GM19240 (cell line): ENCODE results near the gene MTG2.

ENCODE experiments used
- DNase-seq: peaks from one replicate; pipeline ENCODE4 v3.0.0; 2011; ENCODE audit warnings: low spot score; ENCODE audit not compliant: insufficient read length

Gene MTG2

GRCh38 chr20:62232194-62232593, 49.4 kb downstream of the MTG2 start:
- DNase-seq, result no peak

GRCh38 chr20:62232770-62233645, 50.2 kb downstream of the MTG2 start:
- DNase-seq, result no peak

GRCh38 chr20:62233684-62234083, 50.9 kb downstream of the MTG2 start:
- no peak for DNase-seq

- DNase-seq, result no peak
Measured at GRCh38 chr20:62234339-62234738, 51.5 kb downstream of the MTG2 start.

- no peak for DNase-seq
Measured at GRCh38 chr20:62235001-62235776, 52.4 kb downstream of the MTG2 start.

GRCh38 chr20:62235777-62236157, 52.9 kb downstream of the MTG2 start:
- DNase-seq, result no peak

- no peak for DNase-seq
Measured at GRCh38 chr20:62236200-62236599, 53.4 kb downstream of the MTG2 start.

GRCh38 chr20:62236766-62237513, 54.1 kb downstream of the MTG2 start:
- no peak for DNase-seq

GRCh38 chr20:62237514-62237800, 54.6 kb downstream of the MTG2 start:
- DNase-seq, result no peak

GRCh38 chr20:62237801-62238568, 55.2 kb downstream of the MTG2 start, which contains the start of gene OSBPL2:
OSBPL2 (plus strand) TSS chr20:62238521; CDS start chr20:62256185, 17,664 bp downstream.
- peak; percentile 100 for DNase-seq

- DNase-seq, result no peak
Measured at GRCh38 chr20:62238569-62239277, 55.9 kb downstream of the MTG2 start.

GRCh38 chr20:62239278-62239879, 56.6 kb downstream of the MTG2 start:
- no peak for DNase-seq

GRCh38 chr20:62240020-62240685, 57.3 kb downstream of the MTG2 start:
- DNase-seq, result no peak

- DNase-seq, result no peak
Measured at GRCh38 chr20:62241506-62241905, 58.7 kb downstream of the MTG2 start.

- DNase-seq, result no peak
Measured at GRCh38 chr20:62242176-62242575, 59.3 kb downstream of the MTG2 start.

GRCh38 chr20:62243106-62243505, 60.3 kb downstream of the MTG2 start:
- no peak for DNase-seq

GRCh38 chr20:62243906-62244515, 61.2 kb downstream of the MTG2 start:
- no peak for DNase-seq

- no peak for DNase-seq
Measured at GRCh38 chr20:62244644-62245108, 61.8 kb downstream of the MTG2 start.

- no peak for DNase-seq
Measured at GRCh38 chr20:62245911-62246280, 63.1 kb downstream of the MTG2 start.
